Activated CD8-positive, alpha-beta memory T cell treated with anti-CD3 and anti-CD28 coated beads, Interleukin-2, amount 10 ng/mL, durations not matched to agents 7 days and 5 days (primary cell): Measurements from ENCODE around the gene BLCAP. TPM values are rescaled to one million over a fixed set of nuclear protein-coding genes. Genes with fewer than 3 reads are reported as not detected.

Source experiments
- ATAC-seq: fragments of 150-1000 bp; cut with Tn5 transposase; one replicate; pipeline ENCODE4 v1.10.0; 2021; ENCODE audit warnings: moderate library complexity
- CTCF ChIA-PET: fragments of 350-600 bp; sonication (Branson Sonifier 250); formaldehyde crosslinking; loops from one replicate; lab custom pipeline; 2021; ENCODE audit warnings: antibody characterized with exemption; lab: Charles Lee
- DNase-seq: peaks from one replicate; pipeline ENCODE4 v3.0.0-alpha.2; 2020
- H3K27ac Mint-ChIP-seq: one replicate; pipeline ENCODE4 v1.8.0; 2021; ENCODE audit warnings: mild to moderate bottlenecking, mixed read lengths
- H3K27me3 Mint-ChIP-seq: one replicate; pipeline ENCODE4 v1.8.0; 2021; ENCODE audit warnings: mixed read lengths
- H3K36me3 Mint-ChIP-seq: one replicate; pipeline ENCODE4 v1.8.0; 2021; ENCODE audit warnings: mild to moderate bottlenecking, mixed read lengths
- H3K4me1 Mint-ChIP-seq: one replicate; pipeline ENCODE4 v1.8.0; 2021; ENCODE audit warnings: mixed read lengths
- H3K4me3 Mint-ChIP-seq: one replicate; pipeline ENCODE4 v1.8.0; 2021; ENCODE audit warnings: mild to moderate bottlenecking, moderate library complexity, mixed read lengths
- H3K9me3 Mint-ChIP-seq: one replicate; pipeline ENCODE4 v1.8.0; 2022; ENCODE audit warnings: low read depth, mixed read lengths
- total RNA-seq, 2 experiments: library from RNA; stranded (reverse); gene quantifications; one replicate each; pipeline ENCODE4 v1.2.3, GENCODE V29; 2021

BLCAP gene
- total RNA-seq, 2 experiments from 2014 or later: 32.0 to 36.3 TPM

DNA sequence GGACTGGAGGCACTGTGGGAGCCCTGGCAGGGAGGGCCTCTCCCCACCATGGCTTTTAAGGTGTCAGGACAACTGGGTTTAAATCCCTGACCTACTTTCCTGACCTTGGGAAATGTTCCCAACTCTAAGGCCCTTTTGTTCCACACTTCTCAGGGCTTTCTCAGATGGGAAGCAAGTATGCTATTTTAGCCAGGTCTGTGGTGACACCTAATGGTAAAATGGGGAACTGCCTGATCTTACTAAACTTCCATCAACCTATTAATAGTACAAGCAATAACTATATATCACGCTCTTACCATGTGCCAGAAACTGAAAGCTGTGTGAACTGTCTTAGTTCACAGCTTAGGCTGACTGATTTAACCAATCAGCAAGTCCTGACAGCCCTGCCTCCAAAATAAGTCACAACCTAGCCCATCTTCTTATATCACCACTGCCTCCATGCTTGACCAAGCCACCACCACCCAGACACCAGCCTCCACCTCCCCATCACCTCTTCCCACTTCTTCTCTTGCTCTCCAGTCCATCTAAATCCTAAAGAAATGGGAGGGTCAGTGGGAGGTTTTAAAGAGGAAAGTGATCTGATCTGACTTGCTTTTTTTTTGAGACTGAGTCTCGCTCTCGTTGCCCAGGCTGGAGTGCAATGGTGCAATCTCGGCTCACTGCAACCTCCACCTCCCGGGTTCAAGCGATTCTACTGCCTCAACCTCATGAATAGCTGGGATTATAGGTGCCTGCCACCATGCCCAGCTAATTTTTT is 6.9 kb upstream of the BLCAP start:
- H3K36me3 Mint-ChIP-seq: no peaks in the 10 kb centered on the region
- H3K27ac Mint-ChIP-seq: no peak overlapping the region
- peaks cover 12% of the 10 kb centered on the region for H3K27me3 Mint-ChIP-seq
- CTCF ChIA-PET: interaction anchor here (0.7 to 4.8 kb wide), 16 partner anchors 15 to 343 kb away, joined by 3 to 36 read pairs (median 4); no protein-coding TSS in a partner anchor
- peak; percentile 76 for ATAC-seq
- DNase-seq: peak; percentile 50
- H3K4me1 Mint-ChIP-seq: peaks cover 10% of the 10 kb centered on the region
- no peaks in the 10 kb centered on the region for H3K9me3 Mint-ChIP-seq
- H3K4me3 Mint-ChIP-seq: no peak overlapping the region

DNA sequence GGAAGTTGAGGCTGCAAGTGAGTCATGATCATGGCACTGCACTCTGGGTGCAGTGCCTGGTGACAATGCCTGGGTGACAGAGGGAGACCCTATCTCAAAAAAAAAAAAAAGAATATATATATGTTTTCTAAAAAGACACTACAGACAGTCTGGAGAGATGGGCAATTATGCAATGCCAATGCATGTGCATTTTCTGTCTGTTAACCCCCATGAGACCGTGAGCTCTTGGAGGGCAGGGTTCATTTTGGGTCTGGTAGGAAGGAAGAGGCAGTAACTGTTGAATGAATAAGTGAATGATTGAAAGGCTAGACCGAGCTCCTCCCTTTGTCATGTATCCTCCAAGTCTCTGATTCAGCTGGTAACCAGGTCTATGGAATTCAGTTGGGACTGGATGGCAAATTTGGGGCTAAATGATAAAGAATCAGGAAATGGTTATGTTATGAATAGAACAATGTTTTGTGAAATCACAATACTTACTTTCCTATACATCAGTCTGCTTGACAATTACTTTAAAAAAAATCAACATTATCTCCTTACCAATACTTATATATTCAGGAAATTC is 5.6 kb upstream of the BLCAP start:
- Mint-ChIP-seq H3K4me3 (no peak overlapping the region), H3K27ac (no peak overlapping the region), H3K36me3 (no peaks in the 10 kb centered on the region), H3K27me3 (peaks cover 6% of the 10 kb centered on the region), H3K9me3 (no peaks in the 10 kb centered on the region), H3K4me1 (peaks cover 21% of the 10 kb centered on the region)
- CTCF ChIA-PET: interaction anchor here (1.0 to 4.8 kb wide), 13 partner anchors 26 to 342 kb away, joined by 3 to 36 read pairs (median 4); no protein-coding TSS in a partner anchor
- ATAC-seq (no peak), DNase-seq (peak; percentile 3)

DNA sequence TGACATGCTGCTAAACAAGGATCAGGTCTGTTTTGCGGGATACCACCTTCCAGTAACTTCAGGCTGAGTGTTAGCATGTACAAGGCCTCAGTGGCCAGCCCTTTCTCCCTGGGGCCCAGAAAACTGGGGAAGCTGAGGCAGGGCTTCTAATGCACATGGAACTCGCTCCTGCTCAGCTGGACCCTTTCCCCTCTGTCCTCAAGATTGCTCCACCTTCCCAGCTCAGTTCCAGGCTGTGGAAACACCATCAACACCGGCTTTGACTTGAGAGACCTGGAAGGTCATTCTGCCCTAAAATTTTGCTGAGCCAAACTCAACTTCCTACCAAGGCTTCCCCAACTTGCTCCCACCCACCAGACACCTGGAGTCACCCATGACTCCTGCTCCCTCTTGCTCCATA is 4.2 kb upstream of the BLCAP start:
- CTCF ChIA-PET: interaction anchor here (3.3 to 4.8 kb wide), 2 partner anchors 261 to 340 kb away, joined by 25 to 36 read pairs; no protein-coding TSS in a partner anchor
- Mint-ChIP-seq H3K4me3 (no peak overlapping the region), H3K27me3 (peaks cover 1% of the 10 kb centered on the region), H3K9me3 (no peaks in the 10 kb centered on the region), H3K4me1 (peaks cover 23% of the 10 kb centered on the region), H3K36me3 (no peaks in the 10 kb centered on the region), H3K27ac (no peak overlapping the region)
- ATAC-seq (no peak), DNase-seq (peak; percentile 19)

DNA sequence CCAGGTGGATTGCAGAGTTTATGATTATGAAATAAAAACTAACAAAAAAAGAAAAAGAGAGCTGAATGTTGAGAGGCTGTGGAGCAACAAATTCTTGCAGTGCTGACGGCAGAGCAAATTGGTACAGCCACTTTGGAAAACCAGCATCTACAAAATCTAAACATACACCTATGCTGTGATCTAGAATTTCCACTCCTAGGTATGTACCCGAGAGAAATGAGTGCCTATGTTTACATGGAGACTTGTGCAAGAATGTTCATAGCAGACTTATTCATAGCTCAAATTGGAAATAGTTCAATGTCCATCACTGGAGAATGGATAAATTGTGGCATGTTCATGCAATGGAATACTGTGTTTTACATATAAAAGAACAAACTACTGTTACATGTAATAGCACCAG is 3.0 kb upstream of the BLCAP start:
- H3K9me3 Mint-ChIP-seq: no peaks in the 10 kb centered on the region
- peaks cover 33% of the 10 kb centered on the region for H3K4me1 Mint-ChIP-seq
- CTCF ChIA-PET: interaction anchor here (0.9 to 1.6 kb wide), 3 partner anchors 138 to 335 kb away, joined by 3 to 5 read pairs (median 4); no protein-coding TSS in a partner anchor
- no peaks in the 10 kb centered on the region for H3K27me3 Mint-ChIP-seq
- DNase-seq (peak; percentile 5), ATAC-seq (no peak)
- no peaks in the 10 kb centered on the region for H3K36me3 Mint-ChIP-seq
- no peak overlapping the region for H3K27ac Mint-ChIP-seq
- no peak overlapping the region for H3K4me3 Mint-ChIP-seq

DNA sequence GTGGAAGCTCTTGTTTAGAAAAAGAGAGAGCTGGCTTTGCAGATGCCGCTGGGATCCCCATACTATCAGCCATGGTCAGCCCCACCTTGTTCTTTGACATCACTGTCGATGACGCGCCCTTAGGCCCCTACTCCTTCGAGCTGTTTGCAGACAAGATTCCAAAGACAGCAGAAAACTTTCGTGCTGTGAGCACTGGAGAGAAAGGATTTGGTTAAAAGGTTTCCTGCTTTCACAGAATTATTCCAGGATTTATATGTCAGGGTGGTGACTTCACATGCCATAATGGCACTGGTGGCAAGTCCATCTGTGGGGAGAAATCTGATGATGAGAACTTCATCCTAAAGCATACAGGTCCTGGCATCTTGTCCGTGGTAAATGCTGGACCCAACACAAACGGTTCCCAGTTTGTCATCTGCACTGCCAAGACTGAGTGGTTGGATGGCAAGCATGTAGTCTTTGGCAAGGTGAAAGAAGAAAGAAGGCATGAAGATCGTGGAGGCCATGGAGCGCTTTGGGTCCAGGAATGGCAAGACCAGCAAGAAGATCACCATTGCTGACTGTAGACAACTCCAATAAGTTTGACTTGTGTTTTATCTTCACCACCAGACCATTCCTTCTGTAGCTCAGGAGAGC is 2.4 kb upstream of the BLCAP start:
- no peak for ATAC-seq
- H3K4me3 Mint-ChIP-seq: no peak overlapping the region
- H3K36me3 Mint-ChIP-seq: no peaks in the 10 kb centered on the region
- CTCF ChIA-PET: interaction anchor here (0.9 to 1.6 kb wide), 3 partner anchors 138 to 334 kb away, joined by 3 to 5 read pairs (median 4); no protein-coding TSS in a partner anchor
- H3K27ac Mint-ChIP-seq: no peak overlapping the region
- H3K27me3 Mint-ChIP-seq: no peaks in the 10 kb centered on the region
- H3K4me1 Mint-ChIP-seq: peaks cover 36% of the 10 kb centered on the region
- H3K9me3 Mint-ChIP-seq: no peaks in the 10 kb centered on the region
- DNase-seq: peak; percentile 27

DNA sequence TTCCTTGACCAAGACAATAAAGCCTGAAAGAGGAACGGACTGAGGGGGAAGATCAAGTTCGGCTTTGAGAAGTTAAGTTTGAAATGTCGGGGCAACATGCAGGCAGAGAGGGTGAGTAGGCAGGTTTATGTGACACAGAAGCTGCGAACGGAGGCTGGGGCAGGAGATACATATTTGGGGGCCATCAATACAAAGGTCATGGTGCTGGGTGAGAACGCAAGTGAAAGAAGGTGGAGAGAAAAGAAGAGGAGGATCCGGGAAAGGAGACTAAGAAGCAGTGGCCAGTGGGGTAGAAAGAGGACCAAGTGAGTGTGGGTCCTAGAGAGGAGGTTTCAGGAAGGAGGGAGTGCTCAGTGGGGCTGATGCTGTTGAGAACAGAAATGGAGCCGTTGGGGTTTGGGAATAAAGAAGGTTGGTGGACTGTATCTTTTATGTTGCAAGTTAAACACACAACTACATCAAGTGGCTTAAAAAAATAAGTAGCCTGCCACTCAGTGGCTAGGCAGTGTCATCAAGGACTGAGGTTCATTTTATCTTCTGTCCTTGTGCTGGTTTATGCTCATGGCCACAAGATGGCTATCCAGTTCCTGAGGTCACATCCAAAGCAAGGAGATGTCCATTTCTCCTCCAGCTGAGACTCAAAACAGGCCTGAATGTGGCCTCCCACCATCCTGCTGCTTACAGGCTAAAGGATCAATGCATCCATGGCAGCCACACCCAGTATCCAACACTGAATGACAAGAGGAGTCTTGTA is 1.7 kb upstream of the BLCAP start:
- no peaks in the 10 kb centered on the region for H3K9me3 Mint-ChIP-seq
- CTCF ChIA-PET: interaction anchor here (1.1 to 2.0 kb wide), 4 partner anchors 137 to 334 kb away, joined by 4 to 5 read pairs (median 5); partner anchors contain the start of gene MANBAL
- DNase-seq (peak; percentile 37), ATAC-seq (no peak)
- peak overlapping the region; percentile 22 for H3K4me3 Mint-ChIP-seq
- no peaks in the 10 kb centered on the region for H3K36me3 Mint-ChIP-seq
- H3K27ac Mint-ChIP-seq: no peak overlapping the region
- H3K27me3 Mint-ChIP-seq: no peaks in the 10 kb centered on the region
- H3K4me1 Mint-ChIP-seq: peaks cover 37% of the 10 kb centered on the region

DNA sequence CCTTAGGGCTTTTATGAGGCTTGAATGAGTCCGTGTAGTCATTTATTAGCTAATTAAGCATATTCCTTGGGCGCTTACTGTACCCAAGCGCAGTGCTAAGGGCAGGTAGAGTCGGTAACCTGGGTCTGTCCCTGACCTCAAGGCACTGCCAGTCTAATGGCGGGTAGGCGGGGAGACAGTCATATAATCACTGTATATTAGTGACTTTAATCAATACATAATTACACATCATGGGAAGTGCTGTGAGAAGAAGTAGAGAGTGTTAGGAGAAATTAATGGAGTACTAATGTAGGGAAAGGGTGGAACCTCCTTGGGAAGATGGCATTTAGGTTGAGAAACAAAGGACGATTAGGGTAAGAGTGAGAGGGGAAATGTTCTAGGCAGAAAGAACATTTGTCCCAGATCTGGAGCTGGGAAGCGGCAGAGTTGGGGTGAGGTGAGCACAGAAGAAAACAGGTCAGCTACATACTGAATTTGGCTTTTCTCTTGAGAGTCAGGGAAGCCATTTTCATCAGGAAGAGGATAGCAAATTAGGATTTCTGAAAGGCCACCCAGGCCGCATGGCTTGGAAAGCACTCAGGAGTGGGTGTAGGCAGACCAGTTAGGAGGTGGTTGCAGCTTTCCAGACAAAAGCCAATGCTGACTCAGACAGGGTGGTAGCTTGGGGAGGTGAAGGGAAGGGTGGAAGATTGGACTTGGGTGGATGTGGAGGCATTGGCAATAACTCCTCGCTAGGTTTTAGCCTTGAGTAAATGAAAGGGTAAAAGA is 954 bp upstream of the BLCAP start:
- Mint-ChIP-seq H3K9me3 (no peaks in the 10 kb centered on the region), H3K27ac (peak overlapping the region; percentile 95), H3K27me3 (no peaks in the 10 kb centered on the region), H3K36me3 (no peaks in the 10 kb centered on the region), H3K4me3 (peak overlapping the region; percentile 76), H3K4me1 (peaks cover 40% of the 10 kb centered on the region)
- DNase-seq (peak; percentile 29), ATAC-seq (no peak)
- CTCF ChIA-PET: interaction anchor here (0.7 to 2.2 kb wide), 6 partner anchors 240 to 350 kb away, joined by 3 to 5 read pairs (median 4); partner anchors contain the start of genes MANBAL, MROH8 and RPN2

DNA sequence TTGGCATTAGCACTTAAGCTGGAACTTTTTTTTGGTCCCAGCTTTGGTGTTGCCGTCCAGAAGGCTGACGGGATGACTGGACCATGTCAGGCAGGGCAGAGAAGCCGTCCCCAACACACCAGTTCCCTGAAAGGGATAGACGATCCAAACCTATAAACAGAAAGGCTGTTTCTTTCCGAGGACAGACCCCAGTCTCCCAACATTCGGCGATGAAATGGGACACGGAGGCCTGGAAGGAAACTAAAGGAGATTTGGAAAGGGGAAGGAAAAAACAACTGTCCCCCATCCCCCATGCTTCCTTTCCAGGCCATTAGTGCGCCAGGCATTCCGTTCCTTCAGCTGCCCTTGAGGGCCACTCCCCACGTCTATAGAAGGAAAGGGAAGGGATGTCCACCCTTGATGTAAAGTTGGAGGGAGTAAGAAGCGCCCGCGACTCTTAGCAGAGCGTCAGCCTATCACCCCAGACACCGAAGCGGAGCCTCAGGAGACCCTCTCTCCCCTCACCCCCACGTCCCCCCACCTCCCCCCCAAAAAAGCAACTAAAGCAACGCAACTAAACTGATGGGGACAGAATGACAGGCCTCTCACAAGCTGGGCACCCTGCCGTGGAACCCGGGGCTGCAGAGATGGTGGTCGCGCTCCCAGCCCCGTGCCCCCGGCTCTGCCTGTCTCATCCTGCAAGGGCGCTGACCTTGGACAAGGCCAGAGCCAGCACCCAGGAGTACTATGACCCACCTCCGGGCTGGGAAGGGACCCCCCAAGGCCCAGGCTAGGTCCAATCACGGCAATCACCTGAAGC is 638 bp downstream of the BLCAP start:
- Mint-ChIP-seq H3K27me3 (no peaks in the 10 kb centered on the region), H3K9me3 (no peaks in the 10 kb centered on the region), H3K36me3 (peaks cover 1% of the 10 kb centered on the region), H3K4me1 (peaks cover 42% of the 10 kb centered on the region), H3K27ac (peak overlapping the region; percentile 95), H3K4me3 (peak overlapping the region; percentile 76)
- DNase-seq (no peak), ATAC-seq (no peak)
- CTCF ChIA-PET: interaction anchor here (2.0 to 2.2 kb wide), 2 partner anchors 238 to 348 kb away, joined by 5 read pairs; partner anchors contain the start of genes MANBAL, MROH8 and RPN2

DNA sequence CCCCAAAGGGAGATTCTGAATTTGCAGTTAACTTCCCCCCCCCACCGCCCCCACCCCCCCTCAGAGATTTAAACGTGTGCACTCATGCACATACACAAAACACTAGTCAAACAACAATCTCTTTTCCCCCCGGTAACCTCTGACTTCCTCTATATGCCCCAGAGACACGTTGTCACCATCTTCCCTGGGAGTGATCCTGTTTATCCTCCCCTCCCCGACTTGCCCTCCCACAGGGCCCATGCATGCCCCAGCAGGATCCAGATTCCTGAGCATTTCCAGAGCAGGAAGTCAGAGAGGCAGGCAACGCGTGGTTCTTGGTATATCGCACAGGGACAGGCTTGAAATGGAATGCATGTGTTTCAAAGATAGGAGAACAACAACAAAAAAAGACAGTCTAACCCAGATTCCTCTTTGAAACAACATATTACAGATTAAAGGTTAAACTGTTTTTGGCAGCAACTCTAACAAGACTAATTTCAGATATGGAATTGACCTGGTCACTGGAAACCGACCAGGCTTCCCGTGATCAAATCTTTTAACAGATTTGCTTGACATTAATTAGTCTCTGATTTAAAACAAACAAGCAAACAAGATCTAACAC is 1.3 kb downstream of the BLCAP start:
- H3K4me3 Mint-ChIP-seq: peak overlapping the region; percentile 76
- no peaks in the 10 kb centered on the region for H3K9me3 Mint-ChIP-seq
- peaks cover 5% of the 10 kb centered on the region for H3K27me3 Mint-ChIP-seq
- peaks cover 1% of the 10 kb centered on the region for H3K36me3 Mint-ChIP-seq
- no peak for DNase-seq
- peaks cover 43% of the 10 kb centered on the region for H3K4me1 Mint-ChIP-seq
- CTCF ChIA-PET: no interaction called here
- no peak for ATAC-seq
- peak overlapping the region; percentile 81 for H3K27ac Mint-ChIP-seq

DNA sequence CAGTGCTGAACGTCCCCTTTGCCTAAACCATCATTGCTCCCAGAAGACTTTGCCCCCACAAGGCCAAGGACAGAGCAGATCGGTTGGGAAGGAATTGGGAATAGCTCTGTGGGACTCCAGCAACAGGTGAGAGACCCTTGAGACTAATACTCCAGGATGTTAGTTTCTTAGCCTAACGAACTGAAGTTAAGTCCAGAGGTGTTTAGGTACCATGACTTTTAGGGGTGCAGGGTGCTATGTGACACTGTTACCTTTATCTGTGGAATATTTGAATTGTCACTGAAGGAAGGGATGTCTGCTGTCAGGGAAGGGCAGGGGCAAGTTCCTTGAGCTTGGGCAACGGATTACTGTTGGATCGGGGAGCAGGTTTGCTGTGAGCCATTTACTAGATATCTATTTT is 1.9 kb downstream of the BLCAP start:
- Mint-ChIP-seq H3K4me3 (no peak overlapping the region), H3K4me1 (peaks cover 43% of the 10 kb centered on the region), H3K27ac (no peak overlapping the region), H3K27me3 (peaks cover 6% of the 10 kb centered on the region), H3K36me3 (peaks cover 2% of the 10 kb centered on the region), H3K9me3 (no peaks in the 10 kb centered on the region)
- ATAC-seq: no peak
- CTCF ChIA-PET: no interaction called here
- no peak for DNase-seq

DNA sequence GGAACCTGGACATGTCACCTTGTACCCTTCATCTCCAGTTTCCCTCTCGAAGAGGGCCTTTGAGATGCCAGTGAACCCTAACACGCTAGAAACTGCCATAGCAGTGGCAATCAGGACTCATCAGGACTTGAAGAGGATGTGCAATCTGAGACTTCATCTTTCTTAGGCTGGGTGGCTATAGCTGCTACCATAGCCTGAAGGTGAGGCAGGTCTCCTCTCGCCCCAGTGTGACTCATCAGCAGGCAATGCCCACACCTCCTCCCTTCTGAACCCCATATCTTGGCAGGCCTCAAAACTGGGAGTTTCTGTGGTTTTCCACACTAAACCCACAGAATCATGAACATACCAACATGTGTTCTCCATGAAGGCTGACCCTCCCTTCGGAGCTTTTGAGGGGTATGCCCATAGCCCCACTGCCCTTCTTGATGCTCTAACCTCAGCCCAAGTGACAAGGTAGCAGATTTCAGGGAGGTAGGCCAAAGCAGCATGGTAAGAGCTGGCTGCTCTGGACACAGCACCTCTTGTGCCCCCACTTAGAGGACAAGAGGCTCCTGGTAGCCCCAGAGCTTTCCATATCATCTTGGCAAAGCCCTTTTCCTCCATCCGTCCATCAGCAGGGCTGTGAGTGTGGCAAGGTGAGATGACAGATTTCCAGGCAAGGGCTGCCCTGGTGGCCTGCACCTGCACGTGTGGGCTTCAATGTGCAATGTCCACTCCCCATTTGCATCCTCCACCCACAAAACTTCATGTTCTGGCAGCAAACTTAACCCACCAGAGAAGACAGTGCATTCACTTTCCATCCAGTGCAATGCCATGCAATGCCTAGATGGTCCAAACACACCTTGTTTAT is 2.6 kb downstream of the BLCAP start:
- H3K4me3 Mint-ChIP-seq: no peak overlapping the region
- H3K27me3 Mint-ChIP-seq: peaks cover 8% of the 10 kb centered on the region
- H3K27ac Mint-ChIP-seq: no peak overlapping the region
- CTCF ChIA-PET: no interaction called here
- DNase-seq (no peak), ATAC-seq (no peak)
- H3K9me3 Mint-ChIP-seq: no peaks in the 10 kb centered on the region
- peaks cover 3% of the 10 kb centered on the region for H3K36me3 Mint-ChIP-seq
- H3K4me1 Mint-ChIP-seq: peaks cover 43% of the 10 kb centered on the region
